HFFc6 (cell line): Measurements from ENCODE around the gene LRSAM1. TPM values are rescaled to one million over a fixed set of nuclear protein-coding genes. Genes with fewer than 3 reads are reported as not detected.

Source experiments
- DNase-seq: peaks from one replicate; pipeline ENCODE4 v3.0.0-alpha.2; 2018
- H3K27ac Mint-ChIP-seq: 2 replicates; pipeline ENCODE4 v1.8.0; 2020; ENCODE audit warnings: mild to moderate bottlenecking, mixed read lengths
- H3K27me3 Mint-ChIP-seq: 2 replicates; pipeline ENCODE4 v1.8.0; 2021; ENCODE audit warnings: mild to moderate bottlenecking, moderate library complexity, mixed read lengths; ENCODE audit not compliant: insufficient read depth
- H3K36me3 Mint-ChIP-seq: 2 replicates; pipeline ENCODE4 v1.8.0; 2021; ENCODE audit warnings: low read depth, mixed read lengths
- H3K4me1 Mint-ChIP-seq: 2 replicates; pipeline ENCODE4 v1.8.0; 2020; ENCODE audit warnings: low read depth, mixed read lengths
- H3K4me3 Mint-ChIP-seq: 2 replicates; pipeline ENCODE4 v1.8.0; 2020; ENCODE audit warnings: mild to moderate bottlenecking, moderate library complexity, mixed read lengths
- H3K9me3 Mint-ChIP-seq: 2 replicates; pipeline ENCODE4 v1.8.0; 2020; ENCODE audit warnings: mild to moderate bottlenecking, mixed read lengths
- total RNA-seq, 6 experiments: library from RNA; stranded (reverse); fragmentation: NEBNext Ultra II Directional; extraction: Animal tissue kit (Norgen Biotek cat#: 25700); gene quantifications; 2 replicates in 1 of 6; 3 replicates in 5 of 6; pipeline ENCODE4 v1.2.3, GENCODE V29; 2021
- TF ChIP-seq, protein P1 (sequence below): fragments of 200-600 bp; sonication (generic); IDR thresholded peaks from 2 replicates; pipeline ENCODE4 v1.5.0; 2021; ENCODE audit warnings: antibody characterized with exemption, mild to moderate bottlenecking

LRSAM1 gene
- total RNA-seq, 6 experiments from 2014 or later, result 12.1 to 15.9 (median 13.4) TPM

- DNase-seq, result no peak
- TF ChIP-seq, protein P1, sequence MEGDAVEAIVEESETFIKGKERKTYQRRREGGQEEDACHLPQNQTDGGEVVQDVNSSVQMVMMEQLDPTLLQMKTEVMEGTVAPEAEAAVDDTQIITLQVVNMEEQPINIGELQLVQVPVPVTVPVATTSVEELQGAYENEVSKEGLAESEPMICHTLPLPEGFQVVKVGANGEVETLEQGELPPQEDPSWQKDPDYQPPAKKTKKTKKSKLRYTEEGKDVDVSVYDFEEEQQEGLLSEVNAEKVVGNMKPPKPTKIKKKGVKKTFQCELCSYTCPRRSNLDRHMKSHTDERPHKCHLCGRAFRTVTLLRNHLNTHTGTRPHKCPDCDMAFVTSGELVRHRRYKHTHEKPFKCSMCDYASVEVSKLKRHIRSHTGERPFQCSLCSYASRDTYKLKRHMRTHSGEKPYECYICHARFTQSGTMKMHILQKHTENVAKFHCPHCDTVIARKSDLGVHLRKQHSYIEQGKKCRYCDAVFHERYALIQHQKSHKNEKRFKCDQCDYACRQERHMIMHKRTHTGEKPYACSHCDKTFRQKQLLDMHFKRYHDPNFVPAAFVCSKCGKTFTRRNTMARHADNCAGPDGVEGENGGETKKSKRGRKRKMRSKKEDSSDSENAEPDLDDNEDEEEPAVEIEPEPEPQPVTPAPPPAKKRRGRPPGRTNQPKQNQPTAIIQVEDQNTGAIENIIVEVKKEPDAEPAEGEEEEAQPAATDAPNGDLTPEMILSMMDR, result no peak
- H3K36me3 Mint-ChIP-seq, result peaks cover 63% of the 10 kb centered on the region
- H3K4me3 Mint-ChIP-seq, result no peak overlapping the region
- H3K27me3 Mint-ChIP-seq, result peaks cover 14% of the 10 kb centered on the region
- H3K27ac Mint-ChIP-seq, result peak overlapping the region; percentile 72
- H3K9me3 Mint-ChIP-seq, result peaks cover 8% of the 10 kb centered on the region; the same call in 1 of the 2 replicates
- peaks cover 70% of the 10 kb centered on the region for H3K4me1 Mint-ChIP-seq
Measured at GRCh38 chr9:127528422-127529251, 77.3 kb downstream of the LRSAM1 start.

GRCh38 chr9:127529671-127530070 lies 78.4 kb downstream of the LRSAM1 start:
- Mint-ChIP-seq H3K36me3 (peaks cover 56% of the 10 kb centered on the region), H3K27me3 (peaks cover 13% of the 10 kb centered on the region), H3K4me3 (no peak overlapping the region), H3K9me3 (peaks cover 8% of the 10 kb centered on the region; the same call in 1 of the 2 replicates), H3K27ac (peak overlapping the region; percentile 77; the same call in 1 of the 2 replicates), H3K4me1 (peaks cover 68% of the 10 kb centered on the region)
- TF ChIP-seq, protein P1, result no peak
- DNase-seq, result no peak

DNA sequence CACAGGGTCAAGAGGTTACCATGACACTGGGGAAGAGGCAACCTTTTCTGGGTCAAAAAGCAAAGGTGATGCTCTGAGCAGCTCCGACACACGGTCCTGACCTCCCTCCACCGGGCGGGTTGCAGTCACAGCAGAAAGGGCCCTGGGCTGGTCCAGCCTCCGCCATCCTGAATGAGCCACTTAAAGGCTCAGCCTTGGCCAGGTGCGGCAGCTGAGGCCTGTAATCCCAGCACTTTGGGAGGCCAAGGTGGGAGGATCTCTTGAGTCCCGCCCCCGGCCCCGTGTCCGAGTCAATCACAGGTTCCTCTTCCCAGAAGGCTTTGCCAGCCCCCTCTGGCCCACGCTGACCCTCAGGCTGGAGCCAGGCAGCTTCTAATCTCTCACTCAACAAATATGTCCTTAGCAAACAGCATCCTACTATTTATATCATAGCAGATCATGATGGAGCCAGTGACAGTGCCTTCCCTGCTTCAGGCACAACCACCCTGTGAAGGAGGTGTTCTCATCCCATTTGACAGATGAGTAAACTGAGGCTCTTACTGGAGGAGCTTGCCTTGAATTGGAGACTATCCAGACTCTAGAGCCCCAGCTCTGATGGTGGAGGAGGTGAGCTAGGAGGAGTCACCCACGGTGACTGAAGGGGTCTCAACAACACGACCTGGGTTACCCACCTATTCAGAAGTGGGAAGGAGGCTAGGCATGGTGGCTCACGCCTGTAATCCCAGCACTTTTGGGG lies 79.1 kb downstream of the LRSAM1 start:
- Mint-ChIP-seq H3K27ac (peak overlapping the region; percentile 77), H3K36me3 (peaks cover 51% of the 10 kb centered on the region), H3K4me3 (no peak overlapping the region; the same call in 1 of the 2 replicates), H3K4me1 (peaks cover 68% of the 10 kb centered on the region), H3K27me3 (peaks cover 9% of the 10 kb centered on the region), H3K9me3 (peaks cover 8% of the 10 kb centered on the region; the same call in 1 of the 2 replicates)
- DNase-seq, result no peak
- TF ChIP-seq, protein P1, result no peak

GRCh38 chr9:127531676-127532075 lies 80.4 kb downstream of the LRSAM1 start:
- Mint-ChIP-seq H3K9me3 (no peaks in the 10 kb centered on the region; the same call in 1 of the 2 replicates), H3K4me1 (peaks cover 68% of the 10 kb centered on the region), H3K36me3 (peaks cover 43% of the 10 kb centered on the region), H3K27ac (peak overlapping the region; percentile 72), H3K4me3 (no peak overlapping the region), H3K27me3 (peaks cover 5% of the 10 kb centered on the region)
- DNase-seq, result no peak
- TF ChIP-seq, protein P1, result no peak

DNA sequence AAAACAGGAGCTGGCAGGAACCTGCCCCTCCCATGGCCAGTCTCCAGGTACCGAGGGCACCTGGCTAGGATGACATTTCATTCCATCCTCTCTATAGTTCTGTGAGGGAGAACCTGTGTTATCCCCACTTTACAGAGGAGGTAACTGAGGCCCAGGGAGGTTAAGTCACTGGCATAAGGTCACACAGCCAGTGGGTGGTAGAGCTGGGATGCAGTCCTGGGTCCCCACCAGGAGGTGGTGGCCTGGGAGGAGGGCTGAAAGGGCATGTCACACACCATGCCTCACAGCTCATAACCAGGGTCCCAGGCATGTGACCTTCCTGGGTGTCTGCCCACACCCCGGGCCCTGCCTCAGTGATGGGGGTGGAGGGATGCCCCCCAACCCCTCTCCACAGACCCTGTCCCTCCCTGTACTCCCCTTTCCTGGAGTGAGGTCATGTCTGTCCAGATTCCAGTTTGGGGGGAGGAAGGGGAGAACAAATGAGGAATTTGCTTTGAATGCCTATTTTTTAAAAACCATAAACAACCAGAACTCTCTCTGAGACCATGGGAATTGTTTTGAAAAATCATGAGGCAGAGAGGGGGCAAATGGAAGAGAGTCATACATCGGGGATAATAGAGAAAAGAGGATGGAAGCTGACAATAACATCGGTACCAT lies 83.1 kb downstream of the LRSAM1 start:
- Mint-ChIP-seq H3K4me3 (peak overlapping the region; percentile 23; the same call in 1 of the 2 replicates), H3K4me1 (peaks cover 78% of the 10 kb centered on the region), H3K27ac (peak overlapping the region; percentile 90), H3K27me3 (peaks cover 3% of the 10 kb centered on the region), H3K9me3 (no peaks in the 10 kb centered on the region), H3K36me3 (peaks cover 39% of the 10 kb centered on the region)
- no peak for DNase-seq
- TF ChIP-seq, protein P1, result 0 out of 2 replicates have a peak, but pooled peaks have one; percentile 28
